NB4 (cell line): ENCODE results near the gene ARID3B.

Source experiments
- POLR2A ChIP-seq: IDR thresholded peaks from 2 replicates; pipeline ENCODE4 v1.6.1; 2011; ENCODE audit warnings: mild to moderate bottlenecking; ENCODE audit not compliant: insufficient read length; ENCODE audit errors: extremely low read depth
- TF ChIP-seq, protein P1 (sequence below): IDR thresholded peaks from one replicate; pipeline ENCODE4 v1.5.1; 2012; ENCODE audit warnings: low read depth, low read length
- TF ChIP-seq, protein P2 (sequence below): IDR thresholded peaks from 2 replicates; pipeline ENCODE4 v1.6.1; 2011; ENCODE audit warnings: low read depth, low read length

DNA sequence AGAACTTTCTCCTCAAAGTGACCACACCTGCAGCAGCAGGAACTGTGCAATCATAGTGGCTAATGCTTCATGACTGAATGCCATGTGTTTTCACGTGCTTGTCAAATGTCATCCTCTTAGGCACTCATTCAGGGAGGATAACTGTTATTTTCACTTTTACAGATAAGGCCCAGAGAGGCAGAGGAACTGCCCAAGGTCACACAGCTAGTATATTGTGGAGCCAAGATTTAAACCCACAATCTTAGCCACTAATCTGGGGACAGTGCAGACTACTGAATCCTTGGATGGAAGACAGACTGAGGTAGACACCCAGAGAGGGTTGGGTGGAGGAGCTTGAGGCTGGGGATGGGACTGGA lies 64.8 kb downstream of the ARID3B start:
- TF ChIP-seq, protein P1, sequence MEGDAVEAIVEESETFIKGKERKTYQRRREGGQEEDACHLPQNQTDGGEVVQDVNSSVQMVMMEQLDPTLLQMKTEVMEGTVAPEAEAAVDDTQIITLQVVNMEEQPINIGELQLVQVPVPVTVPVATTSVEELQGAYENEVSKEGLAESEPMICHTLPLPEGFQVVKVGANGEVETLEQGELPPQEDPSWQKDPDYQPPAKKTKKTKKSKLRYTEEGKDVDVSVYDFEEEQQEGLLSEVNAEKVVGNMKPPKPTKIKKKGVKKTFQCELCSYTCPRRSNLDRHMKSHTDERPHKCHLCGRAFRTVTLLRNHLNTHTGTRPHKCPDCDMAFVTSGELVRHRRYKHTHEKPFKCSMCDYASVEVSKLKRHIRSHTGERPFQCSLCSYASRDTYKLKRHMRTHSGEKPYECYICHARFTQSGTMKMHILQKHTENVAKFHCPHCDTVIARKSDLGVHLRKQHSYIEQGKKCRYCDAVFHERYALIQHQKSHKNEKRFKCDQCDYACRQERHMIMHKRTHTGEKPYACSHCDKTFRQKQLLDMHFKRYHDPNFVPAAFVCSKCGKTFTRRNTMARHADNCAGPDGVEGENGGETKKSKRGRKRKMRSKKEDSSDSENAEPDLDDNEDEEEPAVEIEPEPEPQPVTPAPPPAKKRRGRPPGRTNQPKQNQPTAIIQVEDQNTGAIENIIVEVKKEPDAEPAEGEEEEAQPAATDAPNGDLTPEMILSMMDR, result no peak
- TF ChIP-seq POLR2A, result no peak
- TF ChIP-seq, protein P2, sequence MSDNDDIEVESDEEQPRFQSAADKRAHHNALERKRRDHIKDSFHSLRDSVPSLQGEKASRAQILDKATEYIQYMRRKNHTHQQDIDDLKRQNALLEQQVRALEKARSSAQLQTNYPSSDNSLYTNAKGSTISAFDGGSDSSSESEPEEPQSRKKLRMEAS, result no peak
